GM18867 (cell line): ENCODE data around the gene CCNY.
"Not testable (repeated sequence)": the region's sequence is repeated elsewhere in the genome, so short reads cannot be mapped to it uniquely, and the experiment has no call there.

Source experiments
- ATAC-seq: cut with Tn5 transposase; IDR thresholded peaks from one replicate; pipeline ENCODE4 v1.9.1; 2021; ENCODE audit warnings: mild to moderate bottlenecking, moderate library complexity; ENCODE audit not compliant: unreplicated experiment

CCNY gene

DNA sequence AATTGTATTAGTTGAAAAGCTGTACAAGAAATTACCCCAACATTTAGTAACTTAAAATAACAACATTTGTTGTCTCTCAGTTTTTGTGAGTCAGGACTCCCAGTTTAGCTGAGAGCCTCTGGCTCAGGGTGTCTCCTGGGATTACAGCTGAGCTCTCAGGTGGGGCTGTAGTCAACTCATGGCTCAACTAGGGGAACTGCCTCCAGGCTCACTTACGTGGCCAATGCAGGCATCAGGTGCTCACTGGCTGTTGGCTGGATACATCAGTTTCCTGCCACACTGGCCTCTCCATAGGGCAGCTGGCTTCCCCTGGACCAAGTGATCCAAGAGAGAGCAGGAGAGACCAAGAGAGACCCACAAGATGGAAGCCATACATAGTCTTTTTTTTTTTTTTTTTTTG, 17.5 kb downstream of the CCNY start:
- no peak for ATAC-seq

DNA sequence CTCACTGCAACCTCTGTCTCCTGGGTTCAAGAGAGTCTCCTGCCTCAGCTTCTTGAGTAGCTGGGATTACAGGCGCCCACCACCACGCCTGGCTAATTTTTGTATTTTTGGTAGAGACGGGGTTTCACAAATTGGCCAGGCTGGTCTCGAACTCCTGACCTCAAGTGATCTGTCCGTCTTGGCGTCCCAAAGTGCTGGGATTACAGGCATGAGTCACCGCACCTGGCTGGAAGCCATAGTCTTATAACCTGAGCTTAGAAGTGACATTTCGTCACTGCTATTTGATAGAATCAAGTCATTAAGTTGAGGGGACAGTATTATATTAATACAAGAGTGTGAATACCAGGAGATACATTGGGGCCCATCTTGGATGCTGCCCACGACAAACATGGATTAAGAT, 17.9 kb downstream of the CCNY start:
- not testable (repeated sequence) for ATAC-seq

DNA sequence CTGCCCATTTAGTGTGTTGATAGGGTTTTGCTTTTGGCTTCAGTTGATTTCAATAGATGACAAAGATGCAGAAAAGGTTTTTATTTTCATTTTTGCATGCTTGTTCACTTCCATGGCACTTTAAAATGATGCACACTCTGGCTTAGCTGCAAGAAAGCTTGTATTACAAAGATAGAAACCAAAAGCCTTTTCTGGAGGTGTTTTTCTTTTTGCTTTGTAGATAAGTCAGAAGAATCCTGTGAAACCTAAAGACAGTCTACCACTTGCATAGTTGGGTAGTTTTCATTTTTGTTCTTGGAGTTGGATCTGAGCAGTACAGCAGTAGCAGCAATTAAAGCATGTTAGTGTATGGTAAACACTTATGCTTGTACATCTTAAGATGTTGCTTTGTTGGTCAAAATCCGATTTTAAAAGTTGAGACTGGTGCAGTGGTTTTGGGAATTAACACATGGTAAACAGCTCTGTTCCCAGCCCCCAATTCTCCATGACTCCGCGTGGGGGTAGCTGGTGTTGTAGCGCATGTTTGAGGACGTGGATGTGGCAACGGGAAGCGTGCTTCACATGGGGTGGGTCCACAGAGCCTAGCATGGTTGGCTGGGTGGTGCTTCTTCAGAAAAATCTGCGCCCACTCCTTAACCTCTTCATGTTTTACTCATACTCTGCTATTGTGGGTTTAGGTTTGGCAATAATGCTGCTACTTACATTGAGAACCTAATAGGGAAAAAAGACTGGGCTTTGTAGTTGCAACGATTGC, 19.8 kb downstream of the CCNY start:
- peak; percentile 83 for ATAC-seq

DNA sequence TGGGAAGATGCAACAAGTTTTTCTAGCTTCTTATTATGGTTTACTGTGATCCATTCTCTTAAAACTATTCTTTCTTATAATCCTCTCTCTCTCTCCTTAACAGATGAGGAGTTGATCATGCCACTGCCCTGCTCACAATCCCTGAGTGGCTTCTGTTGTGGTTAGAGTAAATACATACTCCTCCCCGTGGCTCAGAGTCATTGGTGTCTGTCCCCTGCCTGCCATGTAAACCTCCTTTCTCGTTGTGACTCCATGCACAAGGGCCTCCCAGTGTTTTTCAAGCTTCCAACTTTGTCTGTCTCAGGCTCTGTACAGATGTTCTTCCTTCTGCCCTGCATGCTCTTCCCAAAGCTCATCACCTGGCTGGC, 20.4 kb downstream of the CCNY start:
- ATAC-seq = no peak

DNA sequence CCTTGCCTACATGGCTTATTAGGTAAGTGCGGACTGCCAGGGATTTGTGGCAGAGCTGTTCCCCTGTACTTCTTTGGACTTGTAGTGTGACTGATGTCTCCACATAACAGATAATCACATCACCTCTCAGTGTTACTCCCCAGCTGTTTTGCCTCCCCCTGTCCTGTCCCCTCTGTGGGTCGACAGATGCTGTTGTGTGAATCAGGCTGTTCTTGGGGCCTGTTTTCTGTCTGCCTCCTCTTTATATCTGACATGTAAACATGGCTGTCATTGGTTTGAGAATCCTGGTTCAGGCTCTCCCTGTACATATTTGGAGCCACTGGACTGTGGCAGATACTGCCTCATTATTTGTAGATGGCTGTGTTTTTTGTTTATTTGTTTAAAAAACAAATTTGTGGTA, 22.7 kb downstream of the CCNY start:
- no peak for ATAC-seq

DNA sequence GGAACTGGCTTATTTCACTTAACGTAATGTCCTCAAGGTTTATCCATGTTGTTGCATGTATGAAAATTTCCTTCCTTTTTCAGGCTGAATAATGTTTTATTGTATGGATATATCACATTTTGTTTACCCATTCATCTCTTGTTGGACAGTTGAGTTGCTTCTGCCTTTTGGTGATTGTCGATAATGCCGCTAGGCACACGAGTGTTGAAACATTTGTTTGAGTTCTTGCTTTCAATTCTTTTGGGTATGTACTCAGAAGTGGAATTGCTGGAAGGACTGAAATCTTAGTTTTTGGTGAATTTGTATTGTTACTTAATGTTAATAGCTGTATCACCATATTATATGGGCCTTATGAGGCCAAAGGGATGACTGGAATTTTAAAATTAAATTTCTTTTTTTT, 23.6 kb downstream of the CCNY start:
- no peak for ATAC-seq

DNA sequence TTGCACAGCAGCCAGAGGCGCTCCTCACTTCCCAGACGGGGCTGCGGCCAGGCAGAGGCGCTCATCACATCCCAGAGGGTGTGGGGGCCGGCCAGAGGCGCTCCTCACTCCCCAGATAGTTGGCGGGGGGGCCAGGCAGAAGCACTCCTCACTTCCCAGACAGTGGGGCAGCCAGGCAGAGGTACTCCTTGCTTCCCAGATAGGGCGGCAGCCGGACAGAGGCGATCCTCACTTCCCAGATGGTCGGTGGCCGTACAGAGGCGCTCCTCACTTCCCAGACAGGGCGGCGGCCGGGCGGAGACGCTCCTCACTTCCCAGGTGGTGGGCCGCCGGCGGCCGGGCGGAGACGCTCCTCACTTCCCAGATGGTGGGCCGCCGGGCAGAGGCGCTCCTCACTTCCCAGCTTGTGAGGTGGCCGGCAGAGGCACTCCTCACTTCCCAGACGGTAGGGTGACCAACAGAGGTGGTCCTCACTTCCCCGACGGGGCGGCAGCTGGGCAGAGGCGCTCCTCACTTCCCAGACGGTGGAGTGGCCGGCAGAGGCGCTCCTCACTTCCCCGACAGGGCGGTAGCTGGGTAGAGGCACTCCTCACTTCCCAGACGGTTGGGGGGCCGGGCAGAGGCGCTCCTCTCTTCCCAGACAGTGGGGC, 26.5 kb downstream of the CCNY start:
- ATAC-seq = no peak

DNA sequence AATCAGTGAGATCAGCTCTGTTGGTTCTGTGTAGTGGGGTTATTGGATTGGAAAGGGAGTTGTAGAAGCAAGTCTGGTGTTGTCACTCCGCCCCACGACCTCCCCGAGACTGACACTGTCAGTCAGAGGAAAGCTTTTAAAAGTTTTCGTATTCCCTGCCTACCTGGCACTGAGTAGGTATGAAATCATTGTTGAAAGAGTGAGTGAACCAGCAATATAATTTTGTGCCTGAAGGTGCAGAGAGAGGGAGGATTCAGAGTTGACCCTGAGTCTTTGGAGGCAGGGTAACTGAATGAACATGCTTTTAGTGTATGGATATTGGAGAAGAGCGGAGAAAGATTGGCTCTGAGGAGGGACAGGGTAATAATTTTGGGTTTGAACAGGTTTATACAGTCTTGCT, 27.3 kb downstream of the CCNY start:
- no peak for ATAC-seq

DNA sequence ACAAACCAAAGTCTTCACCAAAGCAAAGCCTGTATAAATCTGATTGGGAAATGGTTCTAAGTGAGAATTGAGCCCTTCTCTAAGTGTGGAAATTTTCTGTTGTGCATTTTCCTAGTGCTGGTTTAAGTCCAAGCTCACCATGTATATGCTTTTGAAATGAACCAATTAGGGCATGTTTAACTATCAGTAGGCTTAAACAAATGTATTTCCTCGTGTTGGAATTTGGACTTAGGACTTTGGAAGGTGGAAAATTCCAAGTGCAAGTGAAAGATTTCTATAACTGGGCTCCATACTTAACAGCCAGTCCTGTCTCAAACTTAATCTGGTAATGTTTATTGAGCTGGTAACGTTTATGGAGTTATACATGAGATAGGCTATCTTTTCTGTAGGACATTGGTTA, 28.5 kb downstream of the CCNY start:
- no peak for ATAC-seq

DNA sequence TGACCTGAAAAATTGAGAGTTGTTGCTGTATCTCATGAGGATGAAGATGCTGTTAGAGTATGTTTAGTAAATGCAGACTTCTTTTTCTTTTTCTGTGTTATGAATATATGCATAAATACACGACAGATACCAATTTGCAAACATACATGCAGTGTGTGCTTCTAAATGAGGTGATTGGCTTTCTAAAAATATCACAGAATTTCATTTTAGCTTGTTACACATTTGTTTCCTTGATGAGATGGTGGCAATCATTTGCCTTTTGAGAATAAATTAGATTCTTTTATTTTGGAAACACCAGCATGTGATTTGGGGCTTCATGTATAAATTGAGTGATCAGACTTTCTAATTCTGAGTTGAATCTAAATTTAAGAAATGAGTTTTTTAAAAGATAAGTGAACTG, 29.7 kb downstream of the CCNY start:
- ATAC-seq = no peak

DNA sequence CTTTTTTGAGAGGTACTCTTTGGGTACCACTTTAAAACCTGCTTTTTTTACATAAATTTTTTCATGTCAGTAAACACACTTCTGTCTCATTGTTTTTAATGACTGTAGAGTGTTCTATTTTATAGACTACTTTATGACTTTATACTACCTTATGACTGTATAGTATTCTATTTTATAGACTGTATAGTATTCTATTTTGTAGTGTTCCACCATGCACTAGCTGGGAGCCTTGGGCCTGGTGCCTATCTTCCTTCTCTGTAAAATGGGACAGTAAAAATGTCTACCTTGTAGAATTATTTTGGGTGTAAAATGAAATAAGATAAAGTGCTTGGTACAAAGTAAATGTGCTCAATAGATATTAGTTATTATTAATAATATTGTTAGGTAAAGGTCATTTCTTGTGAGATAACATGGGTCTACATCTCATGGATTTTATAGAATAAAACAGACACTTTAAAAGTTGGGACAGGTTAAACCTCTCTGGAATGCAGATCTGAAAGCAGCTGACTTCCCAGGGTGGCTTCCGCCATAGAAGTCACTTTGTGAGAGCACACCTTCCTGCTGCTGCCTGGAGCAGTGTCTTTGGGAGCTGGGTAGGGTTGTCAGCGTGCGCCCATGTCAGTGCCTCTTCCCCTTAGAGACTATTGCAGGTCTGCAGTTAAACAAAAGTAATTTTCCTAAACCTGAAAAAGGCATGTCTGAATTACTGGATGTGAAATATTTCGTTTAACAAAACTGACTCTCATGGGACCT, 31.0 kb downstream of the CCNY start:
- no peak for ATAC-seq

DNA sequence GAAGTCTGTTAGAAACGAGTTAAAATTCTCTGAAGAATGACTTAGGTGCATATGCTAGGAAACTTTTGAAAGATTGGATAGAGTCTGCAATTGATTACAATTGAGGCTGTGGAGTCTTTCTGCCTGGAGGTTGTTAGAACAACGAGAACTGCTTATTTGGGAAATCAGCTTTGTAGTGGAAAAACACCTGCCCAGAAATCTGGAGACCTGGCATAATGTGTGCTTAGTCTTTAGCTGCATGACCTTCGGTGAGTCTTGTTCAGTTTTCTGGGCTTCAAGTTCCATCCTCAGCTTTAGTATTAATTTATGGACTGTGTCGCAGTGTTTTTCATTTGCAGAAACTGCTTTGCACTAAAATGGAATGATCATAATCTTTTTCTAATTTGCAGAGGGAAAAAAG, 31.7 kb downstream of the CCNY start:
- ATAC-seq = no peak

DNA sequence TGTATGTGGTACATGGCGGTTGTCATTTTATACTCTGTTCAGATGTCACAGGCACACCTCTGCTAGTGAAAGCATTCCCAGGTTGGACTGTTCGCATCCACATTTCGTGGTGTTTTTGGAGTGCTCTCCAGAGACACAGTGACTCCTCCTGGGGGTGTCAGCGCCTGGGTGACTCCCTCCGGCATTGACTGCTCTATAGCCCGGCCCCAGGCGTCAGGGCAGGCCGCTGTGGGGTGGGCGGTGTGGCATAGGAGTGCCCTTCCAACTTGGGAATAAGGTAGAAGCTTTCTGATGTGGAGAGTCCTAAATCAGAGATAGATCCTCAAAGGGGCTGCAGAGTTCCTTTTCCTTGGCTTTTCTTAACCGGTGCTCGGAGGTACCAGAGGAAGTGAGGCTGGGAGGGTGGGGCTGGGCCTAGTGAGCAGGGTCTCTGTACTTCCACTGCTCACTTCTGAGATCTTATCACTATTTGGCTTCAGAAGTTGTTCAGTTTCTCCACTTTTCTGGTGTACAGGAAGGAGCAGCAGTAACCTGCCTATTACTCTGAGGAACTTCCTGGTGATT, 32.3 kb downstream of the CCNY start:
- ATAC-seq = no peak

DNA sequence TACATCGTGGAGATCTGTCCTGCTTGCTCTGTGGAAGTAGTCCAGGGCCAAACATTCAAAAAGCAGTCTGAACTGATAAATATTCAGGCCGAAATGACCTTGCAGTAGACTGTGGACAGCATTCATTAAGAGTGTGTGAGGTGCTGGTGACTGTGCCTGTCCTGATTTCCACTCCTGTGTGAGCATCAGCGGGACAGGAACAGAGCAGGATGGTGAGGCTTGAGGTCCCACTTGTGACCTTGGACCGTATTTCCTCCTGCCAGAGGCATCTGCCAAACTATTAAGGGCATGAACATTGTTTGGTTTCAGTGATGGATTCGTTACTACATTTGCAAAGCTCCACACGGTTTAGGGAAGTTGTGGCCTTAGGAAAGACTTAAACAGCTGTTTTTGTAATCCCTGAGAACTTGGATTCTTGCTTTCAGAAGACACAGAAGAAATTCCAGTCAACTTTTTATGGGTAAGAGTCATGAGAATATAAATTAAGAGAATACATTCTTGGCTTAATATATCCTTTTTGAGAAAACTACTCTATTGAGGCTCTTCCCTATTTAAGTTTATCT, 32.8 kb downstream of the CCNY start:
- ATAC-seq = no peak

DNA sequence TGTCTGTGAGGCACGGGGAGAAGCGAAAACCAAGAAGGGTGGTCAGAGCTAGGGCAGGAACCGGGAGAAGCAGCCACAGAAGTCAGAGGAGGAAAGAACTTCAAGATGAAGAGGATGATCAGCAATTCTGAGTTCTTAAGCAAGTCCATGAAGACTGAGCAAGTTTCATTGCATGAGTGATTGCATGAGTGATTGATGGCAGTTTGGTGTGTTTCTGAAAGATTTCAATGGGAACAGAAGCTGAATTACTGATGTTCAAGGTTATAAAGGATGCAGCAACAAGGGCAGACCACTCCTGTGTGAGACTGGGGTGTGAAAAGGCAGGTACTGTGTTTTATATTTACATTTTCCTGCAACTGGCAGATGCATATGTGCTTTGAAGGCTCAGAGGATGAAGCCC, 35.4 kb downstream of the CCNY start:
- no peak for ATAC-seq

DNA sequence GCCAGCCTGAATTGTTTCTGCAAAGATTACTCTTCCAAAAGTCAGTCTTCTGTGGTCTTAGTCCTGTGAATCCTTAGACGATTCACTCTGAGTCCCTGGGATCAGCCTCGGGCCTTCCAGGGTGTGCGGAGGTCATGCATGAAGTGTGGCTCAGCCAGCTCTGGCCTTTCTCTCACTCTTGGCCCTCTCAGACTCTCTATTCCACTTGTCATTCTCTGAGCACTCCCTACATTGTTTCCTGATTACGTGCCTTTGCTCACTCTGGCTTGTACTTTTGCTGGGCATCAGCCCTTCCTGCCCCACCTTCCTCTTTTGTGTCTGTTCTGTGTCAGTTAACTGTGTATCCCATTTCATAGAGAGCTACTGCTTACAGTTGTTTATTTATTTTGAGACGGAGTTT, 36.0 kb downstream of the CCNY start:
- no peak for ATAC-seq

DNA sequence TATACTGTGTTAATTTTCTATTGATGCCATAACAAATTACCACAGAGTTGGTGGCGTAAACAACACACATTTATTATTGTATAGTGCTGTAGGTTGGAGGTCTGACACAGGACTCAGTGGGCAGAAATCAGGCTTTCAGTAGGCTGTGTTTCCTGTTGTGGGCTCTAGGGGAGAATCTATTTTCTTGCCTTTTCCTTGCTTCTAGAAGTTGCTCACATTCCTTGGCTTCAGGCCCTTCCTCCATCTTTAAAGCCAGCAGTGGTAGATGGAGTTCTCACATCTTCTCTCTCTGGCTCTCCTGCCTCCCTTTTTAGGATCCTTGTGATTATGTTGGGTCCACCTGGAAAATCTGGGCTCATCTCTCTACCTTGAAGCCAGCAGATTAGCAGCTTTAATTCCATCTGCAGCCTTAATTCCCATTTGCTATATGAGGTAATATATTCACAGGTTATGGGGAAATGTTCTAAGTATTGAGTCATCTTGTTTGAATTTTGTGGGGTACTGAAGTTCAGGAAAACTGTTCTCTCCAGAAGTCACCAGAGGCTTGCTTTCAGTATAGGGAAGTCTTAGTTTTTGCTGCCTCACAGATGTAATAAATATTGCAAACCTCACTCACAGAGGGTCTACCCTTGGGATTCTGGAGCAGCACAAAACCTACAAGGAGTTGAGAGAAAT, 38.9 kb downstream of the CCNY start:
- ATAC-seq = no peak

DNA sequence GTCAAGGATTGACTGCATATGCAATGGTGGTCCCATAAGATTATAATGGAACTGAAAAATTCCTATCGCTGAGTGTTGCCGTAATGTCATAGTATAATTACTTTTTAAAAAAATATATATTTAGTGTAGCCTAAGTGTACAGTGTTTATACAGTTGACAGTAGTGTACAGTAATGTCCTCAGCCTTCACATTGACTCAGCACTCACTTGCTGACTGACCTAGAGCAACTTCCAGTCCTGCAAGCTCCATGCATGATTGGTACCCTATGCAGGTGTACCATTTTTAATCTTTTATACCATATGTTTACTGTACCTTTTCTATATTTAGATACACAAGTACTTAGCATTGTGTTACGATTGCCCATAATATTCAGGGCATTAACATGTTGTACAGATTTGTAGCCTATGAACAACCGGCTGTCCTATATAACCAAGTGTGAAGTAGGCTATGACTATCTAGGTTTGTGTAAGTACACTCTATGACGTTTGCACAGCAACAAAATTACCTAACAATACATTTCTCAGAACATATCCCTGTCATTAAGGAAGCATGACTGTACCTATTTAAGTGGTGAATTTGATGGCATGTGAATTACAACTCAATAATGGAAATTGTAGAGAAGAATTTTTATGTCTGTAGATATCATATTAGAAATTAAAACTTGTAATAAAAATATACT, 40.9 kb downstream of the CCNY start:
- ATAC-seq = no peak

DNA sequence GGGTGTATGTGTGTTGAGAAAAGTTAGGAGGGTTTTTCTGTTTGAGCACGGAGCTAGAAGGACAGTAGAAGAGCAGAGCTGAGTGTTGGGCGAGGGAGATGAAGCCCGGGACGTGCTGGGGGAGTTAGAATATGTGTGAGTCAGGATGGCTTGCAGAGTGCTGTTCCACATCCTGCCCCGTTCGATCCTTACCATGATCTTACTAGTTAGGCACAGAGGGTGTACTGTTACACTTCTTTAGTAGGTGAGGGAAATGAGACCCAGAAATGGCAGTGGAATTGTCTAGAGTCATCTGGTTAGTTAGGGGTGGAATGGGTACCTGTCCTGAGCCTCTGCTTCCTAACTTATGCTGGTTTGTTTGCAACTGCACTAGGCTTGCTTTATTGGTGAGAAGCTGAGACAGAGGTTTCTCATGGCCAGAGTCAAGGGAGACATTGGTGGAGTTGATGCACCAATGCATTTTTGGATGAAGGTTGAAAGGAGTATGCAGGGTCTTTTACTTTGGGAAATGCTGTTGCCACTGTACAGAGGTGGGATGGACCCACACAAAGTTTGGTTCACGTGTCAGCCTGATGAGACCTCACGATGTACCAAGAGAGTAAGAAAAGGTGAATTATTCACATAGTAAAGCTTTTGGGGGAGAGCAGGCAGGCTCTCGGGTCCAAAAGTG, 42.4 kb downstream of the CCNY start:
- peak; percentile 26 for ATAC-seq
